ENCODE results near the gene SLC9A9. TPM values are rescaled to one million over a fixed set of nuclear protein-coding genes. Genes with fewer than 3 reads are reported as not detected.

The SLC9A9 gene
- total RNA-seq, 1 donor from 2014 or later = 0.22 TPM

DNA sequence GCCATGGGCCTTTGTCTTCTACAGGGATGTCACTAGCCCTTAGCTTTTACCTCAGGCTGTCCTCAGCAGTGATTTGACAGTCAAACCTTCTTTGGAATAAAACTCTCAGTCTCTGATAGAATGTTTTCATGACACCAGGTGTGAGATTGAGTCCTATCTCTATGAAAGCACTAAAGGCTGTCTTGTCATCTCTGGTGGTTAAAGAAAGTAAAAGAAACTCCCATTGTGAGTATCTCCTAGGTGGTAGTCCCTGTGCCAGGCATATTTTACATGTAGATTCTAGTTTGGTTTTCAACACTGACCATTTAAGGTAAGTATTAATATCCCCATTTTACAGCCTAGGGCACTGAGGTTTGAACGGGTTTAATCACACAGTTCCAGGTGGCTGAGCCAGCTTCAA is 368.5 kb downstream of the SLC9A9 start:
- H3K36me3 Mint-ChIP-seq = no peaks in the 10 kb centered on the region
- Histone ChIP-seq H3K4me3 (no peak overlapping the region), H3K4me2 (no peak overlapping the region), H3K27ac (no peak overlapping the region), H4K20me1 (ENCODE audit: low read depth) (no peaks in the 10 kb centered on the region), H3K4me1 (peaks cover 3% of the 10 kb centered on the region), H3F3A (ENCODE audit: low read depth) (no peaks in the 10 kb centered on the region), H3K79me2 (ENCODE audit: low read depth) (no peaks in the 10 kb centered on the region), H3K9me3 (ENCODE audit: low read depth) (no peaks in the 10 kb centered on the region), H2AFZ (replicated peaks) (no peak overlapping the region), H3K36me3 (no peaks in the 10 kb centered on the region), H3K27me3 (no peaks in the 10 kb centered on the region), H3K9ac (no peak overlapping the region)
- H3K27me3 Mint-ChIP-seq (ENCODE audit: insufficient read depth, low read depth) = peaks cover 8% of the 10 kb centered on the region
- H3K4me3 Mint-ChIP-seq = no peak overlapping the region
- DNase-seq (ENCODE audit: low spot score) = no peak
- H3K9me3 Mint-ChIP-seq = no peaks in the 10 kb centered on the region
- H3K27ac Mint-ChIP-seq = no peak overlapping the region
- TF ChIP-seq EZH2 (IDR thresholded peaks at IDR 0.05) = no peak
- TF ChIP-seq EZH2phosphoT487 (IDR thresholded peaks at IDR 0.05) = no peak
- TF ChIP-seq, protein P1, sequence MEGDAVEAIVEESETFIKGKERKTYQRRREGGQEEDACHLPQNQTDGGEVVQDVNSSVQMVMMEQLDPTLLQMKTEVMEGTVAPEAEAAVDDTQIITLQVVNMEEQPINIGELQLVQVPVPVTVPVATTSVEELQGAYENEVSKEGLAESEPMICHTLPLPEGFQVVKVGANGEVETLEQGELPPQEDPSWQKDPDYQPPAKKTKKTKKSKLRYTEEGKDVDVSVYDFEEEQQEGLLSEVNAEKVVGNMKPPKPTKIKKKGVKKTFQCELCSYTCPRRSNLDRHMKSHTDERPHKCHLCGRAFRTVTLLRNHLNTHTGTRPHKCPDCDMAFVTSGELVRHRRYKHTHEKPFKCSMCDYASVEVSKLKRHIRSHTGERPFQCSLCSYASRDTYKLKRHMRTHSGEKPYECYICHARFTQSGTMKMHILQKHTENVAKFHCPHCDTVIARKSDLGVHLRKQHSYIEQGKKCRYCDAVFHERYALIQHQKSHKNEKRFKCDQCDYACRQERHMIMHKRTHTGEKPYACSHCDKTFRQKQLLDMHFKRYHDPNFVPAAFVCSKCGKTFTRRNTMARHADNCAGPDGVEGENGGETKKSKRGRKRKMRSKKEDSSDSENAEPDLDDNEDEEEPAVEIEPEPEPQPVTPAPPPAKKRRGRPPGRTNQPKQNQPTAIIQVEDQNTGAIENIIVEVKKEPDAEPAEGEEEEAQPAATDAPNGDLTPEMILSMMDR (IDR thresholded peaks at IDR 0.05) = no peak
- peaks cover 8% of the 10 kb centered on the region for H3K4me1 Mint-ChIP-seq

DNA sequence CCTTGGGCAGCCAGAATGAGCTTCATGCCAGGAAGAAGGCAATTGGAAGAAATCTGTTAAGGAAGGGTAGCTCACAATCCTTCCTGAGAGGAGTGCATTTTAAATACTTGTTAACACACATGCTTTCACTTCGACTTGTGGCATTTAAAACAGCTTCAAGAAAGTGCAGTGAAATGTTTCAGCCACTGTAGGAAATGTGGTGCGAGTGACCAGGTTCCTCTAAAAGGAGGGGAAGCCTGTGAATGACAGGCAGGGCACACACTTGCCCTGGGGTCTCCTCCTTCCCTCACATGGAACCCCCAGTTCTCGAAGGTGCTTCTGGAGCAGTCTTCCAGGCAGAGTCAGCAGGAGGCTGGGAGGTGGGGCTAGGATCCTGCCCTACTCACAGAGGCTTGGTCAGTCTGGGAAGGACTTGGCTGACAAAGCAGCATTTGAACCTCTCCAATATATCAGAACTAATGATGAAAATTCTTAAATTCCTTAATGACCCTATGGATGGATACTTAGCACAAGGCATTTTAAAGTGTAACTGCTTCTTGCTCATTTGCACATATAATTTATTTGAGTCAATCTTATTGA is 370.1 kb downstream of the SLC9A9 start:
- no peak overlapping the region for H3K4me2 ChIP-seq
- no peak overlapping the region for H3K9ac ChIP-seq
- TF ChIP-seq EZH2 (IDR thresholded peaks at IDR 0.05) (no peak), EZH2phosphoT487 (IDR thresholded peaks at IDR 0.05) (no peak)
- TF ChIP-seq, protein P1 (IDR thresholded peaks at IDR 0.05) = no peak
- no peak for DNase-seq (ENCODE audit: low spot score)
- H3K27me3 Mint-ChIP-seq (ENCODE audit: insufficient read depth, low read depth) = peaks cover 8% of the 10 kb centered on the region
- no peak overlapping the region for H3K27ac ChIP-seq
- no peaks in the 10 kb centered on the region for H3K9me3 ChIP-seq (ENCODE audit: low read depth)
- H4K20me1 ChIP-seq (ENCODE audit: low read depth) = no peaks in the 10 kb centered on the region
- no peaks in the 10 kb centered on the region for H3F3A ChIP-seq (ENCODE audit: low read depth)
- H3K4me3 Mint-ChIP-seq = no peak overlapping the region
- H3K36me3 Mint-ChIP-seq = no peaks in the 10 kb centered on the region
- H3K4me1 ChIP-seq = peaks cover 3% of the 10 kb centered on the region
- H3K79me2 ChIP-seq (ENCODE audit: low read depth) = no peaks in the 10 kb centered on the region
- H3K4me1 Mint-ChIP-seq = peaks cover 8% of the 10 kb centered on the region
- H3K4me3 ChIP-seq = no peak overlapping the region
- H3K27me3 ChIP-seq = no peaks in the 10 kb centered on the region
- H3K36me3 ChIP-seq = no peaks in the 10 kb centered on the region
- H2AFZ ChIP-seq (replicated peaks) = peak overlapping the region; percentile 61
- H3K27ac Mint-ChIP-seq = no peak overlapping the region
- H3K9me3 Mint-ChIP-seq = no peaks in the 10 kb centered on the region

DNA sequence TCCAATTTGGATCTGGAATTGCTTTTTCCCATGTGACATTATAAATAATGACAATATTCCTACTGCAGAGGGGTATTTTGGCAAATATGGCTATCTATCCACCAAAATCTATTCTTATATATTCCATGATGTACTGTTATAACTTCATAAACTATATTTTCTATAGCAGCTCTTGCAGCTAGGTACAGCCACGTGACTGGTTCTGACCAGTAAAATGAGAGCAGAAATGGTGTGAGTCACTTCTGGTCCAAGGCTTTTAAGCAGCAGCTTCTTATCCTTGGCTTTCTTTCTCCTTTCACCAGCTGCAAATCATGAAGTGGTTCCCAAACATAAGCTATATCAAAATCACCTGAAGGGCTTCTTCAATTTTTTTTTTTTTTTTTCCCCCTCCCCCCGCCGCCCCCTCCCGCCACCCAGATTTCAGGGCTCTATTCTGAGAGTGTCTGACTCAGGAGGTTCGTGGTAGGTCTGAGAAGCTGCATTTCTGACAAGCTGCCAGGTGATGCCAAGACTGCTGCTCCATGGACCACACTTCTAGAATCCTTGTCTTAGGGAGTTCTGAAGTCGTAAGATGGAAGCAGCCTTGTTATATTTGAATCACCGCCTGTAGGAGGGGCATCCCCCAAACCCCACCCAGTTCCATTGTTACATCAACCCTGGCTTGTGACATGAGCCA is 371.2 kb downstream of the SLC9A9 start:
- Histone ChIP-seq H3K4me3 (no peak overlapping the region), H3K4me2 (no peak overlapping the region), H3K4me1 (peaks cover 3% of the 10 kb centered on the region), H3F3A (ENCODE audit: low read depth) (no peaks in the 10 kb centered on the region), H3K27ac (no peak overlapping the region), H3K79me2 (ENCODE audit: low read depth) (no peaks in the 10 kb centered on the region), H3K36me3 (no peaks in the 10 kb centered on the region), H3K9ac (no peak overlapping the region), H4K20me1 (ENCODE audit: low read depth) (no peaks in the 10 kb centered on the region), H2AFZ (replicated peaks) (no peak overlapping the region), H3K9me3 (ENCODE audit: low read depth) (no peaks in the 10 kb centered on the region), H3K27me3 (no peaks in the 10 kb centered on the region)
- H3K36me3 Mint-ChIP-seq = no peaks in the 10 kb centered on the region
- H3K4me1 Mint-ChIP-seq = peaks cover 8% of the 10 kb centered on the region
- no peak for TF ChIP-seq EZH2phosphoT487 (IDR thresholded peaks at IDR 0.05)
- TF ChIP-seq, protein P1 (IDR thresholded peaks at IDR 0.05) = no peak
- TF ChIP-seq EZH2 (IDR thresholded peaks at IDR 0.05) = no peak
- DNase-seq (ENCODE audit: low spot score) = no peak
- H3K9me3 Mint-ChIP-seq = no peaks in the 10 kb centered on the region
- no peak overlapping the region for H3K4me3 Mint-ChIP-seq
- H3K27ac Mint-ChIP-seq = no peak overlapping the region
- peaks cover 8% of the 10 kb centered on the region for H3K27me3 Mint-ChIP-seq (ENCODE audit: insufficient read depth, low read depth)

Data from neural progenitor cell (in vitro differentiated cells).